GM18873 (cell line): ENCODE data around the gene ANKS1B.
"Not testable (repeated sequence)": the region's sequence is repeated elsewhere in the genome, so short reads cannot be mapped to it uniquely, and the experiment has no call there.

ENCODE experiments used
- ATAC-seq: cut with Tn5 transposase; IDR thresholded peaks from one replicate; pipeline ENCODE4 v1.9.1; 2021; ENCODE audit warnings: mild to moderate bottlenecking, moderate library complexity, moderate number of reproducible peaks; ENCODE audit not compliant: unreplicated experiment, low FRiP score

The ANKS1B gene

DNA sequence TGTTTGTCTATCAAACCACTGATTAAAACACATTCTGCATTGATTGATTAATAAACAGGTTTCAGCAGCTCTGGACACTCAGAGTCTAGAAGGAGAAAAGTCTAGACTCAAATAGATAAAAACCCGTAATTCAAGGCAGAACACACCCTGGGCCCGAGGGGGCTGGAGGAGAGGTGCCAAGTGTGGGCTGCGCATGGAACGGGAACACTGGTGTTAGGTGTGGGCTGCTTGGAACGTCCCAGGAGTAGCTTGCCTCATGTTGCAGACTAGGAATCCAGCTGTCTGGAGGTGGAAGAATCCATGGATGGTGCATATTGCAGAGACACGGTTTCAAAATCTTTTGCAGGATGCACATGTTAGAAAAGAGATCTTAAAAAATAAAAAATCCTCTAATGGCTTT, 1116.7 kb downstream of the ANKS1B start:
- ATAC-seq, result no peak

DNA sequence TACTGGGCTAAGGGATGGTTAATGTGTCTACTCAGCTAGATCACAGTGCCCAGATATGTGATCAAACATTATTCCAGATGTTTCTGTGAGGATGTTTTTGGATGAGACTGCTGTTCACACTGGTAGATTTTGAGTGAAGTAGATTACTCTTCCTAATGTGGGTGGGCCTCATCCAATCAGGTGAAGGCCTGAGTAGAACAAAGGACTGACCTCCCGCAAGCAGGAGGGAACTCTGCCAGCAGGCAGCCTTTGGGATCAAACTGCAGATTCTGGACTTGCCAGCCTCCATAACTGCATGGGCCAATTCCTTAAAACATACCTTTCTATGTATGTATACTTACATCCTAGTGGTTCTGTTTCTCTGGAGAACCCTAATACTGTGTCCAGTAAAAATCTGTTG, 1120.4 kb downstream of the ANKS1B start:
- ATAC-seq, result no peak

DNA sequence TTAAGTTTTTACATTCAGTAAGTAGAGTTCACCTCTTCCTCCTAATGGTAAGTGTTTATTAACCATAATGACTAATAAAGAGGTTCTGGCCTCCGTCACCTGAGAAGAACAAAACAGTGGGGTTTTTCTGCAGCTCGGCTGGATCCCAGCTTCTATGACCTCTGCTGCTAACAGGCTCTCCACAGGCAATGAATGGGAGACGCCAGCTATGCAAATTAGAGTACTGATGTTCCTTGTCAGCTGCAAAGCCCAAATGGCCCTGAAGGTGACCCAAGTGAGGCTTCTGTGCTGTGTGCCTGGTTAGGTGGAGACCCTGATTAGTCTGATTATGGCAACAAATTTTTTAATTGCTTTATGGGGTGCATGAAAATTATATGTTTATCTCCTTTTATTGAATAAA, 1121.6 kb downstream of the ANKS1B start:
- ATAC-seq, result no peak

DNA sequence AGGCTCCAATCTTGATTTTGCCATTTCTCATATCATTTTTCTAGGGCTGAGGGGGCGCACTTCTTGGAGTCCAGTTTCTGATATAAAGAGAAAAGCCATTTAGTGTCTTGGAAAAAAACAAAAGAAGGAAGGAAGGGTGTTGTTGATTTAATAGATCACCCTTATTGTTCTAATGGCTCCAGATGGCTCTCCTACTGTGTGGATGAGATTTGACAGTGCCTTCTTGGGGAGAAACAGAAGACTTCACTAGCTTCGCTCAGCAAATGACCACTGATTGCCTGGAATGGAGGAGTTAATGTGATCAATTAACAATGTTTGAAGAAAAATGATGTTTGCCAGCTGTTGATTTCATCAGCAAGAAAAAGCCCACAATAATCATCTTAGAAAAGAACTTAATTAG, 1123.5 kb downstream of the ANKS1B start:
- no peak for ATAC-seq

DNA sequence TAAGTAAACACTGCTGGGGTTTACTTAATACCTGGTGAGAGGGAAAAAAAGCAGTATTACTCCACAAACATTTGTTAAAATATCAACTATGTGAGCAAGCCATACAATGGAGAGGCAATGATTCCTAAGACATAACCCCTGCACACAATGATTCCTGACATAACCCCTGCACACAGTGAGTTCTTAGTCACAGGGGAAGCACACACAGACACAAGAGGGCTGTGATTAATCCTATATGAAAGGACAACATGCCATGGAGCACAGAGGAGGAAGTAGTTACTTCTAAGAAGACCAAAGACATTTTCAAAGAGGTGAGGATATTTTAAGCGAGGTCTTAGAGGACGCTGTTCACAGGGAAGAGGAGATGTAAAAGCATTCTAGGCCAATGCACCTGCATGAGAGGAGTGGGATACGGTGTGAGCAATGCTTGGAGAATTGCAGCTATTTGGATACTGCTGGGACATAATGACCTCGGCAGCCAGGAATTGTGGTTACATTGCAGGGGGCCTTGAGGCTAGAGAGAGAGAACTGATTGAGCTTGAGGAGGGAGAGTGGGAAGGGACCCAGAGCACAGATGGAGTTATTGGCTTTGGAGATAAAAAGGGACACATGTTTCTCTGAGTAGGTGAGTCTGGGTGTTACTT, 1127.7 kb downstream of the ANKS1B start:
- ATAC-seq, result no peak

DNA sequence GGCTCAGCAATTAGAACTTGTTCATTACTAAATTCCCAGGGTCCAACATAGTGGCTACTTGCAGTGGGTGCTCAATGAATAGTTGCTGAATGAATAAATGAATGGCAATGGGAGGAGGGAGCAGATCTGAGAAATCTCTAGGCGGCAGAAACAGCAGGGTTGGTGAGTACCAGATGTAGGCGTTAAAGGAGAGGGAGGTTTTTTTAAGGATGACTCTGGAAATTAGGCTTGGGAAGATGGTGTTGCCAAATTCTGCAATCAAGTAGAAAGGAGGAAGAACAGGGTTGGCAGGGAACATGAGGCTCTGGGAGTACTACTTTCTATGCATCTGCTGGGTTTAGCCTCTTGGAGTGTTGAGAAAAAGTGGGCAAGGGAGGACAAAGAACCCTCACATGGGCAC, 1132.6 kb downstream of the ANKS1B start:
- no peak for ATAC-seq

DNA sequence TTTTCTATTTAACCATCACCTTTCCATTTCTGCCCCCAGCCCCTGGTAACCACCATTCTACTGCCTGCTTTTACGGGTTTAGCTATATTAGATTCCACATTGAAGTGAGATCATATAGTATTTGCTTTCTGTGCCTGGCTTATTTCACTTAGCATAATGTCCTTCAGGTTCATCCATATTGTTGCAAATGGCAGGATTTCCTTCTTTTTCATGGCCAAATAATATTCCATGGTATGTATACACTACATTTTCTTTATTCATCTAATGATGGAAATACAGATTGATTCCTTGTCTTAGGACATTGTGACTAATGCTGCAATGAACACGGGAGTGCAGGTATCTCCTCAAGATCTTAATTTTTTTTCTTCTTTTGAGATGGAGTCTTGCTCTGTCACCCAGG, 1137.5 kb downstream of the ANKS1B start:
- no peak for ATAC-seq

DNA sequence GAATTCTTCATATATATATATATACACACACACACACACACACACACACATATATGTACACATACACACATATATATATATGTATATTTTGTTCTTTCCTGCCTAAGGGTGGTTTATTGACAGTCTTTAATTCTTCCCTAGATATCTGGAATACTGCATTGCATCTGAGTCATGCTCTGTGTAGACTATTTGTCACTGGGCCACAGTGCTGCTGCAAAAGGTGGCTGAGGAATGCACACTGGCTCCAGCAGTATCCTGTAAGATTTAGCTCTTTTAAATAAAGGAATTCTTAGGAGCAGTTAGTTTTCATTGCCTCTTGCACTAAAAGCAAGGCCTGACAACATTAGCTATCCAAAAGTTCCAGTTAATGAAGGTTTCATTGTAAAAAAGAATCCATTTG, 1138.8 kb downstream of the ANKS1B start:
- ATAC-seq, result no peak

DNA sequence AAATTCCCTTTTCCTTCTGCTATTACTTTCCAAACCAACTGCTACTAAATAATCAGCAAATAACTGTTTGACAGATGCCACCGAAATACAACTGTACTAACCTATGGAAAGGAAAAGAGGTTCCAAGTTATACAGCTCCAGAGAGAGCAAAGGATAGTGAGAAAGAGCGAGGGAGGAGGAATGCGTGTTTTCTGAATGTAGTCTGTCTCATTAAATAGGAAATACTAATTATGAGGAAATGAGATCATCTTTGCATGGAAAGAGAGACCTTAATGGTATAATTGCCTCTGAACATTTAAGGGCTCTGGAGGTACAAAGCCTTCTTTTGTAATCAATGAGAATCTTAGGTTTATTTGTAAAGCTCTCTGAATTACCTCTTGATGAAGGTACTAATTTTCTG, 1144.4 kb downstream of the ANKS1B start:
- no peak for ATAC-seq

DNA sequence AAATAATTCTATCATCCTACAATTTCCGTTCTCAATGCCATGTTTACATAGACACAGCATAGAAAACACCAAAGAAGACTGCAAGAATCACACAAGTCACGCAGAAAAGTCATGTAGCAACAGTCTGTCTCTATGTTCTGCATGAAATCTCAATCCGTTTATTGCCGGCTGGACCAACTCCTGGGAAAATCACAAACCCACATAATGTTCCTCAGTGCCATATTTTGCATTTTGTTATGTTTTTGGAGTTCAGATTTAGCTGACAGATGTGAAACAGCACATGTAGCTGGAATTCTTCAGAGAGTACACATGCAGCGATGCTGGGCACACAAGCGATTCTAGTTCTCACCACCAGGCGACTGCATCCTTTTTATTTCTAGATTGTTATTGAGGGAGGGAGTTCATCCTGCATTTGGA, 1146.5 kb downstream of the ANKS1B start:
- ATAC-seq, result no peak

DNA sequence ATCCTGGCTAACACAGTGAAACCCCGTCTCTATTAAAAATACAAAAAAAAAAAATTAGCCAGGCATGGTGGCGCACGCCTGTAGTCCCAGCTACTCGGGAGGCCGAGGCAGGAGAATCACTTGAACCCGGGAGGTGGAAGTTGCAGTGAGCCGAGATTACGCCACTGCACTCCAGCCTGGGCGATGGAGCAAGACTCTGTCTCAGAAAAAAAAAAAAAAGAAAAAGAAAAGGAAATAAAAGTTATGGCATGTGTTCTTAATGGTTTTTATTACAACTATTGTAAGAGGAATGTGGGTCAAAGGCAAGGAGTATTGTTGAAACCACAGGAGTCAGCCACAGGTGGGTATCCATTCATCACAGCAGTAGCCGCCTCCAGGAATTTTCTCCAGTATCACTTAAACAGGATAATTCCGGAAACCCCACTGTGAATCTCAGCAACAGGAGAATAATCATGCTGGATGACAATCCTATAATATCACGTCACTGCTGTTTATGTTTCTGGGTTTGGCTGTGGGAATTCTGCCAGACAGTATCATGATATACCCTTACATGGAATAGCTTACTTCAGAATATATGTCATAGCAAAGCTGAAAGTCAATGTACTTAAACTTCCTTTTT, 1147.5 kb downstream of the ANKS1B start:
- not testable (repeated sequence) for ATAC-seq

DNA sequence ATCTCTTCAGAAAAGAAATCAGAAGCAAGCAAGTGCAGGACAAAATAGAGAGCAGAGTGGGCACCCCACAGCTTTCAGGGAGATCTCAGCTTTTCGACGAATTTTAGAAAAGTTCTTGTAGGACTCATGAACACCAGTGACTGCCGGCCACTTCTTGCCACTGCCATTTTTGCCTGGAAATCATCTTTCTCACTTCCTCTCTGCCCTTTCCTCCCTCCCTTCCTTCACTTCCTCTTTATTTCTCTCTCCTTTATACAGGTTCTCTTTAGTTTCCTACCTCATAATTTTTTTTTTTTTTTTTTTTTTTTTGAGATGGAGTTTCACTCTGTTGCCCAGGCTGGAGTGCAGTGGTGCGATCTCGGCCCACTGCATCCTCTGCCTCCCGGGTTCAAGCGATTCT, 1154.1 kb downstream of the ANKS1B start:
- no peak for ATAC-seq

DNA sequence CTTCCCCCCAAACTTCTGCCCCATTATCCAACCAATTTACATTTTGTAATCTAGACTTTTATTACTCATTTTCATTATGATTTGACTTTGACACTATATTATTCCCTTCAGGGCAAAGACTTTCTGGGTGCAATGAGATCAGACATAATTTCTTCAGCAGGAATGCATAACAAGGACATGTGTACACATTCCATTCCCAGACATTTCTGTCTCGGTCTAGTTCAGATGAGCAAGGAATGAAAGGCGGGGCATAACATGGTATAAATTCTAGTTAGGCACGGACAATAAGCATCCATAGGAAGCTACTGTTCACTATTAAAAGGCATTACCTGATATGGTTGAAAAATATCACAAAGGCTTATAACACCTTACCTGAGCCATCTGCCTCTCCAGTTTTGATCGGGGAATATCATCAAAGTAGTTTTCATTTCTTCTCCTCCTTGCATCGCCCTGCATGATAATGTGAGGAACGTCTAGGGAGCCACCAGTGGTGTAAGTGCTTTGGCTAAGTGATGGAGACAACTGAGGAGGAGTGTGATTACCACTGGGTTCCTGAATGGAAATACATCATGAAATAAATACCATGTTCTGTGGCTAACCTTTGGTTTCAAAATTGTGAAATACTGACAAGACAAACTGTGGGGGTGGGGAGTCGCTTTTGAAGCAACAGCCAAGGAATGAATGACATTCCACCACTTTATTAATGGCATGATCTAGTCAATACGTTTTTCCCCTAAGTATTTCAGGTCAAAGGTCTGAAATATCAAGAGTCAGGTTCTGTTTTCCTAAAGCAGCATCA, 1155.7 kb downstream of the ANKS1B start:
- ATAC-seq, result no peak

DNA sequence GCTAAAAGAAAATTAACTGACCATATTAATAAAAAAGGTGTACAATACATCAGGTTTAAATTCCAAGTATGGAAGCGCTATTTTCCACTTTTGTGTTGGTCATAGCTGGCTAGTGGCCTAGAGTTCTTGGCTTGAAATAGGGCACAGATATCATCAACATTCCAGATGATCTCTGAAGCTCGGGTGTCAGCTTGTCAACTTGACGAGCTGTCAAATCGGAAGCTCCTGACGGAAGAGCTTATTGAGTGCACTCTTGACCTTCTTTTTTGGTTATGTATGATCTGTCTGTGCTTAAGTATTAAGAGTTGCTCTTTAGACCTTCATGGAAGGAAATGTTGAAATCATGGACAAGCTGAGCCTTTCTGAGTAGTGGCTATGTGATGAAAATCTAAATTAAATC, 1161.7 kb downstream of the ANKS1B start:
- ATAC-seq, result no peak

DNA sequence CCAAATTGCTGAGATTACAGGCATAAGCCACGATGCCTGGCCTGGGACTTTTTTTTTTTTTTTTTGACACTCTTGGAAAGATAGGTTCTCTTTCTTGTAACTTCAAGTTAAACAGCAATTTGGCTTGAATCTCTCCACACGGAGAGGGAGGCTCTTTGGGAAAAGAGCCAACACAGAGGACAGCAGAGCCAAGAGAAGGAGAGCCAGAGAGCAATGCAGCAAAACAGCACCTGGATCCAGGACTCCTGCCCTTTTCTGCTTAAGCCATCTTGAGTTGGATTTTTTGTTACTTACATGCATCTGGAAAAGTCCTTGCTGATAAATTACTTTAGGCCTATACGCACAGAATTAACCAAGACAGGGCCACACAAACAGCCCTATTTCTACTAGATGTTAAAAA, 1162.9 kb downstream of the ANKS1B start:
- no peak for ATAC-seq

DNA sequence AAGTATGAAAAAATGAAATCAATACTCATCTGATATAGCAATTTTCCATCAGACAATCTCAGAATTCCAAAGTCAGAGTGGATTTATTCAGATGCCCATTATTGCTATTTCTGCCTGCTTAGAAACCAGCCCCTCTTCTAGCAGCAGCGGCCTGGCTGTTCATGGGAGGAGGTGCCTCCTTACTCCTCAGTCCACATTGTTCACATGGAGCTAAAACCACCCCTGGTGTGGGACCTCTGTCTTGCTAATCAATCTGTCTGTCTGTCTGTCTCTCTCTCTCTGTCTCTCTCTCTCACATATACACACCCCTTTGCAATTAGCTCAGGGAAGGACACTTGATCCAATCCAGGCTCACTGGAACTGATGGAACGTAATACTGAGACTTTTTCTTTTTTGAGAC, 1163.5 kb downstream of the ANKS1B start:
- ATAC-seq, result no peak

DNA sequence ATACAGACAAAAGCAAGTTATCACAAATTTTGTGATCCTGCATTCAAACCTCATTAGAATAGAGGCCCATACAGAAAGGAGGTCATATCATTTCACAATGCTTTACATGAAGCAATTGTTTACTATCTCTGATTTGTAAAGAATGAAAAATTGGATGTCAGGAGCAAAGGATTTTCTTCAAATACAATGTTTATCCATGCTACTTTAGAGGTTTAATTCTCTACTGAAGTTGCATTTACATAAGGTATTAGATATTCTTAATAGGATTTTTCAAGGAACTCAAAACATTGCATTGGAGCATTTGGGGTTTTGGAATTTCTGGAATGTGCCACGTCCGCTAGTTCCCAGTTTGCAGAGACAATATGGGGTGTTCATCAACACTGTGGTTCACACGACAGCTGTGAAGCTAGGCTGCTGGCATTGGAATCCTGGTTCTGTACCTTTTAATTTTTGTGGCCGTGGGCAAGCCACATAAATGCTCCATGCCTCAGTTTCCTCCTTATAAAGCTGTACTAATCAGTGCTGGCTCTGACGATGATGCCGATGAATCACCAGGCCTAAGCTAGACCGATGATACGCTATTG, 1164.8 kb downstream of the ANKS1B start:
- no peak for ATAC-seq

DNA sequence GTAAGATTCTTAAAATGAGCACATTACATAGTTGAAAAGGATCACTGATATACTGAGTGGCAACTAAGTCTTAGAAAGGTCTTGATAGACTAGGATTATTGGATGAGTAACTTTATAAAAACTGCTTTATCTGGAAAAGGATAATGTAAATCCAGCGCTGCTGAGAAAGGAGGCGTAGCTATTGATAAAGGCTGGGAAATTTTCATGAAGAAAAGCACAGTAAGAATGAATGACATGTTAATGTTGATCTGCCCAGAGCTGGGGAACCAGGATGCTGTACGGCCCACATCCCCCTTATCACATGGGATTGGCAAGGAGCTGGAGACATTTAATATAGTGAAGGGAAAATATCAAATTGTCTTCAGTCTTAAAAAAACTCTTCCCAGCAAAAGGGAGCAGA, 1165.7 kb downstream of the ANKS1B start:
- ATAC-seq, result no peak

DNA sequence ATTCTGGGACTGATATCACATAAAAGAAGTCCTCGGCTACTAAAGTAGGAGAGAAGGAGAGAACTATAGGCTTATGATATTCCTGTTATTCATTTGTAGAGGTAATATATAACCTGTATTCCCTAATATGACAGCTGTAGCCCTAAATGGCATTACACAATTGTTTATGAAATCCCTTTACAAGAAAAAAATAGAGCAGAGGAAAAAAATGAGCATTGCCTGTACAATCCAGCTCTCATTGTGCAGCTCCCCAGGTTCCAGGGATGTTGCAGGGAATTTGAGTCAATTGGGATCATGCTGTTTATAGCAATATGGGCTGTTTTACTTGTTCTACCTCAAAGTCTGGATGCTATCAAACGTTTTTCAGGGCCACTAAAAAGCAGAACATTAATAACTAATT, 1166.5 kb downstream of the ANKS1B start:
- ATAC-seq, result no peak

DNA sequence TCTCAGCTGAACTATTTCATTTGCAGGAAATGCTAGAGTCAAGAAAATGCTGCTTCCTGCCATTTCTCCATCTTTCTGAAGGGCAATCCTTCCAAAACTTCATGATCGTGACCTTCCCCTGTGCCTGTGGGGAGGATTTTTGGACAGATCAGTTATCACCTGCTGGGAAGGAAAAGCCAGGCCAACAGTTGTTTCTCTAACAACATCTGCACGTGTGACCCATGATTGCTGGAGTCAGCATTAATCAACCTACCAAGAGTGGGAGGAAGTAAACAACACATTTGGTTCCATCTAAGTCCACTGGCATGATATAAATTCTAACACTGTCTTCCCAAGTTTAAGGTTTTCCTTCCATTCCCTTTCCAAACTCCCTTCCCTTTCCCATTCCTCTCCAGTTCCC, 1167.0 kb downstream of the ANKS1B start:
- no peak for ATAC-seq

DNA sequence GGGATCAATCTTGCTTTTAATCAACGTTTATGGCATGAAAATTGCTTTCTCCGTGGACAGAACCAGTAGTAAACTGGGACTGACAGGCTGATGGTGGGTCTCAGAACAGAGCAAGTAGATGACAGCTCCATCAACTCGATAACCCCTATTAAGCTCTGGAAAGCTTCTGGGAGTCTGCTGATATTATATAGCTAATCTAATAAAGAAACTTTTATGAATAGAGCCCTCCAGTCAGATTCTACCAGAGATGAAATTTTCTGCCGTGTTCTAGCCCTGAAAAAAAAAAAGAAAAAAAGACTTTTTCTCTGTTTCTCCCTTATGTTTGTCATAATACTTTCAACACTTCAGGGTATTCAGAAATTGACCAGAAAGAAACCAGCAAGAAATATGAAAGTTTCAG, 1168.0 kb downstream of the ANKS1B start:
- no peak for ATAC-seq
